HG03432 (cell line): ENCODE results near the gene CKB.

Experiments used
- ATAC-seq: cut with Tn5 transposase; IDR thresholded peaks from one replicate; pipeline ENCODE4 v1.9.1; 2021; ENCODE audit warnings: mild to moderate bottlenecking, moderate library complexity; ENCODE audit not compliant: unreplicated experiment

The CKB gene

DNA sequence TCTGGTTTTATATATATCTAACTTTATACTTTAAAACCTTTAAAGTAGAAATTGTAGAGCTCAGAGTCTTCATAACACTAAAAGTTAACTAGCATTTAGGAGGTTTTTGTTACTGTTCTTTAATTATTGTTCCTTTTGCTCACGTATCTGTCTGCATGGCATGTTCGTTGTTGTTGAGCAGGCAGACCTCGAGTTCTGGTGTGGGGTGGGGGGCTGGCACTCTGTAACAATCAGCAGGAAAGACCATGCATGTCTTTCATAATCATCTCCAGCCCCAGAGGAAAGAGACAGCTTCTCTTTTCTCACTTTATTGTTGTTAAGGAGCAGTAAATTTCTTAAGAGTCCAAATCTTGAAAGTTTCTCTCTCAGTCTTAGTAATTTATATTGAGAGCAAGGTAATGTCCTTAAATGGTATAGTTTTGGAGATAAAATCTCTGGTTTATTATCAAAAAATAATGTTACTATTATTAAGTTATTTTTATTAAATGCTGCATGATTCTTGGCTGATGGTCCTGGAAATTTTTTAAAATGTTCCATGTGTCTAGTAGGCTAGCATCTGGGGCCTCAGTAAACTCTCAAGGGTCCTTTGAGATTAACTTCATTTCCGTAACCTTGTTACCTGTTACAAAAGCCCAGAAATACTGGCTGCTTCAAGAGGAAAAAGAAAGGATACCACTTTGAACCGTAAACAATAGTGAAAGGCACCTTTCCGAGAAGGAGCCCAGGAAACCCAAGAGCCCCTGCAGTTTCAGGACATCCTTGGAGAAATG lies 30.3 kb downstream of the CKB start:
- no peak for ATAC-seq

DNA sequence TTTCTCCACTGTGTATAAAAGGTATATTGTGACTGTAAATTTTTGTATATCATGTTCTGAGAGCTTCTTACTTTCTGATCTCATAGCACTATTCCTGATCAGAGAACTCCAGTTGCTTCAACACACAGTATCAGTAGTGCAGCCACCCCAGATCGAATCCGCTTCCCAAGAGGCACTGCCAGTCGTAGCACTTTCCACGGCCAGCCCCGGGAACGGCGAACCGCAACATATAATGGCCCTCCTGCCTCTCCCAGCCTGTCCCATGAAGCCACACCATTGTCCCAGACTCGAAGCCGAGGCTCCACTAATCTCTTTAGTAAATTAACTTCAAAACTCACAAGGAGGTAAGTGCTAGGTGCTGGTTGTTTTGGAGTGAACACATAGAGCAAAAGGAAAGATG lies 30.9 kb downstream of the CKB start:
- ATAC-seq: no peak

DNA sequence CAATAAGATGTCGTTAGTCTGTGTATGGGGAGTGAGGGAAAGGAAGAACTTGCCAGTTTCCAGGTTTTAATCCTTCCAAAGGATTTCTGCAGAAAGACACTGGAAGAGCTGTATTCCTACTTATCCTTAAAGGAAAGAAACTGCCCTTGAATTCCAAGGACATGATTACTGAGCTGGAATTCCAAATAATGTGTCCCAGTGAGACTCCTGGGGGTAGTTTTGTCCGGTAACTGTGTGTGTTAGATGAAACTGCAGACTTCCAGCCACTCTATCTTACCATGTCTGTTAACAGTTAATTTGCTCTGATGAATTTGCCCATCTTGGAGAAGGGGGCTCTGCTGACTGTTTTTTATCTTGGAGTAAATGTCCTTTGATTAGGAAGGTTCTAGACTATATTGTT lies 33.0 kb downstream of the CKB start:
- no peak for ATAC-seq

DNA sequence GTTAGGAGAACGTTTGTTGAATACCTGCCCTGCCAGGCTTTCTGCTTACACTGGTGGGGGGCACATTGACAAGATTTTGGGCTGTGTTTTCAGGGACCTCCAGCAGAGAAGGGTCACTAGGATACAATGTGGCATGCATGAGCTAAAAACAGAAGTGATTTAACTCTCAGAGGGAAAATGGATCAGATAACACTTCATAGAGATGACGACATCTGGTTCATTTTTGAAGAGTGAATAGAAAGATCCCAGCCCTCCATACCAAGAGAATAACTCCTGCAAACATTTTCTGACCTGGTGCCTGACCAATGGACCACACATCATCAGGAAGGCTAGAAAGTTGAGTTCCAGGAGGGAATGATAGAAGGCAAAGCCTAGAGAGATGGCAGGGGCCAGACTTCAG lies 33.7 kb downstream of the CKB start:
- no peak for ATAC-seq

DNA sequence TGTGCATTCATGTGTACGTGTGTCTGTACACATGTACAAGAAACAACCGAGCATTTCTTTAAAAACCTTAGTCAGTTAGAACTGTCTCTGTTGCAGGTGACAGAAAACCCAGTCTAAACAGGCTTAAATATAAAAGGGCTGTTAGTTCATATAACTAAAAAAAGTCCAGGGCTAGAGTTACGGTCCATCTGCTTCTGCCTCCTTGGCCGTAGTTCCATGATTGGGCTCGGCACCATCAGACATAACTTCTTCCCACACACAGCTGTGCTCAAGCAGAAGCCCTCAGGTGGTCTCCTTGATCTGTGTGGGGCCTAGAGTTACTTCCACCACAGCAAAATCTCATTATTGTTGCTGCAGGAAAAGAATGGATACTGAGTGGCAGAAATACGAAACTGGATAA lies 34.6 kb downstream of the CKB start:
- no peak for ATAC-seq

DNA sequence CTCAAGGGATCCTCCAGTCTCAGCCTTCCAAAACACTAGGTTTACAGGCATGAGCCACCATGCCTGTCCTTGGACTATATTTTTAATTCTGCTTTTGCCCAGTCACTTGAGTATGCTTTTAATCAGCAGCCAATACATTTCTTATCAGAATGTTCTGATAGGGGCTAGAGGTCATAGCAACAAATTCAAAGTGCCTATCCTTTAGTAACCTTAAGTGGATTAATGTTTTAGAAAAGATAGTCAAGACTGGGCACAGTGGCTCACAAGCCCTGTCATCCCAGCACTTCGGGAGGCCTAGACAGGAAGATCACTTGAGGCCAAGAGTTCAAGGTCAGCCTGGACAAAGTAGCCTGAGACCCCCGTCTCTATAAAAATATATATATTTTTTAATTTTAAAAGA lies 37.1 kb downstream of the CKB start:
- ATAC-seq: no peak

DNA sequence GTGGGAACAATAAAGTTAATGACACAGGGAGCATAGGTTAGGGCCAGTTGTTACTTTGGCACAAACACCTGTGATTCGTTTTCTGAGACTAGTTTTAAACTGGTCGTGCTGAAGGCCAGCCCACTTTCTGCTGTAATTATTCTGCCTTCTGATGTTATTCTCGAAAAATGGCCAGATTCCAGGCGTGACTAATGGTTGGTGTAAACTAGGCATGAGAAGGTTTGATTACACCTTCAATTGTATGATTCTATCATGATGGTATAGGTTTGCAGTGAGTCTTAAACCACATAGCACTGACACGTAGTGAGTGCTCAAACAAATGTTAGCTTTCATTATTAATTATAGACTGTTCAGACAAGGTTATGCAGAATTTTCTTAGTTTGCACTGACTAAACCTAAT lies 39.0 kb downstream of the CKB start:
- no peak for ATAC-seq

DNA sequence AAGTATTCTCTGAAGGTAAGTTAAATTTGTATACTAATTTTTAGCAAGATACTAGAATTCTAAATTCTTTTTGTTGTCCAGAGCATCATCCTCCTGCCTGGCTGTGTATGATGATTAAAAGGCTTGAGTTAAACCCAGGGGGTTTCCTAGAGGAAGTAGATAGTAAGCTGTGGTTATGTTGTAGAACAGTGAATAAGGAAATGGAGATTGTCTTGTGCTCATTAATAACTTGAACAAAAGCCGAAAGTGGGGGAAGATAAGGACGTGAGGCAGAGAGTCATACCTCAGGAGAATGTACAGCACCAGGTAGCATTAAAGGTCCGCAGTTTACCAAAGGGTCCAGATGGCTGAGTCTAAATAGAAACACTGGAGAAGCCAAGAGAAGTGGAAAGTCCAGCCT lies 42.0 kb downstream of the CKB start:
- ATAC-seq: peak; percentile 70

DNA sequence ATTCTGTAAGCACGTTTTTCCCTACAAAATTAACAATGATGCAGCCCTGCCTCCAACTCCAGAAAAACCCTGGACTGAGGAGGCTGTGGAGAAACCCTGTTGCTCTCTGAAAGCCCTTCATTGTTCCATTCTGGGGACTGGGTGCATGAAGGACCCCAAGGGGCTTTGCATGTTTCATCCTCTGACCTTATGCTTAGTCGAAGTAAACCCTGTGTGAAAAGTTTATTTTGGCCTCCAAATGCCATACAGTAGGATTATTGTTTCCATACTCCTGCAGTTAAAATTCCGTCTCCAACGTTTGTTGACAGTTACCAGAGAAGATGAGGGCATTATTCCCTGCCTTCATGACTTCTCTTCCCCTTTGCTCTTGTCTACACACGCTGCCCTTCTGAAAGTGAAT lies 46.0 kb downstream of the CKB start:
- ATAC-seq: no peak

DNA sequence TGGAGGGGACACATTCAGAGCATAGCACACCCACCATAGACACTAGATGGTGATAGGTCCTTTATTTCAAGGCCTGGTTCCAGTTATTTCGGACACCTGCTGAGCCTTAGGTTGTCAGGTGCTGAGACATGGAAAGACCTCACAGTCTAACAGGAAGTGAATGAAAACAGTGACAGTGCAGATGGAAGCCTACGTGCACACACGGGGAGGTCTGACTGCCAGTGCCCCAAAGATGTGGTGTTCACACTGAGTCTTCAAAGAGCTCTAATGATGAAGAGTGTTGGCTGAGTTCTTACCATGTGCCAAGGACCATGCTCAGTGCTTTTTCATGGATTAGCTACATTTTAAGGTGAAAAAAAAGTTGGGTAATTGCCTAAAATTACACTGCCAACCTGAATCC lies 46.6 kb downstream of the CKB start:
- no peak for ATAC-seq

DNA sequence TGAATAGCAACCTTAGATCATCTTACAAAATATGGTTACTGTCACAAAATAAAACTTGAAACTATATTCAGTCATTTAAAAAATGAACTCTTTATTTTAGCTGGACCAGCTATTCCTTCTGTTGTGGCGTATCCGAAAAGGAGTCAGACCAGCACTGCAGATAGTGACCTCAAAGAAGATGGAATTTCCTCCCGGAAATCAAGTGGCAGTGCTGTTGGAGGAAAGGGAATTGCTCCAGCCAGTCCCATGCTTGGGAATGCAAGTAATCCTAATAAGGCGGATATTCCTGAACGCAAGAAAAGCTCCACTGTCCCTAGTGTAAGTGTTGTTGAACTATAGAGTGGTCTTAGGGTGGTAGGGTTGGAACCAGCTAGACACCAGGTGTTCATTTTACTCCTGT lies 47.7 kb downstream of the CKB start:
- ATAC-seq: no peak

DNA sequence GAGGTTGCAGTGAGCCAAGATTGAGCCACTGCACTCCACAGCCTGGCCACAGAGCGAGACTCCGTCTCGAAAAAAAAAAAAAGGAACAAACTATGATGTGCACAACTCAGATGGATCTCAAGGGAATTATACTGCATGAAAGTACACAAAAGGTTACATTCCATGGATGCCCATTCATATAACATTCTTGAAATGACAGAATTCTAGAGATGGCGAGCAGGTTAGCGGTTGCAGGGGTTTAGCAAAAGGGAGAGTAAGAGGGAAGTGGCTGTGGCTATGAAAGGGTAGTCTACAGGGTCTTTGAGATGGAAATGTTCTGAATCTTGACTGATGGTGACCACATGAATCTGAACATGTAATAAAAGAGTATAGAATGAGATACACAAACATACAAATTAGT lies 49.7 kb downstream of the CKB start:
- ATAC-seq: no peak
